Sigmoid colon (tissue), 7 donors: ENCODE measurements around the gene PHB1. TPM values are rescaled to one million over a fixed set of nuclear protein-coding genes. Genes with fewer than 3 reads are reported as not detected.
A peak's percentile ranks its signal among the peaks of the same experiment; 100 is the strongest.

Experiments
- DNase-seq: peaks from one replicate; pipeline ENCODE4 v3.0.0-alpha.2; 2019
- H3K27ac ChIP-seq, 4 donors: fragments of 200-600 bp; sonication (generic); one replicate each; pipeline ENCODE4 v1.5.1; 2016 to 2019; ENCODE audit warnings: mild to moderate bottlenecking in 1 of 4
- H3K27me3 ChIP-seq, 3 donors: fragments of 200-600 bp; sonication (generic); one replicate each; pipeline ENCODE4 v1.5.1; 2019; ENCODE audit warnings: mild to moderate bottlenecking in 1 of 3
- H3K36me3 ChIP-seq, 4 donors: fragments of 200-600 bp; sonication (generic); one replicate each; pipeline ENCODE4 v1.5.1; 2016 to 2019
- H3K4me1 ChIP-seq, 4 donors: fragments of 200-600 bp; sonication (generic); one replicate each; pipeline ENCODE4 v1.5.1; 2017 to 2019
- H3K4me3 ChIP-seq, 4 donors: fragments of 200-600 bp; sonication (generic); one replicate each; pipeline ENCODE4 v1.5.1; 2017 to 2019; ENCODE audit warnings: mild to moderate bottlenecking in 2 of 4, moderate library complexity in 1 of 4
- H3K9me3 ChIP-seq, 4 donors: fragments of 200-600 bp in 3 of 4; sonication (generic) in 3 of 4; one replicate each; pipeline versions ENCODE4 v1.5.1 to v1.6.1; 2013 to 2019
- CTCF ChIP-seq, 4 experiments: fragments of 450-650 bp in 3 of 4; fragments of 200-600 bp in 1 of 4; IDR thresholded peaks; one replicate each; pipeline ENCODE4 v1.5.1; 2016 to 2019; ENCODE audit warnings: antibody characterized with exemption in 4 of 4, mild to moderate bottlenecking in 3 of 4, moderate library complexity in 2 of 4
- EP300 ChIP-seq, 4 donors: sonication (generic); formaldehyde crosslinking; IDR thresholded peaks; one replicate each; pipeline ENCODE4 v1.6.1; 2017; ENCODE audit warnings: antibody characterized with exemption in 4 of 4
- POLR2A ChIP-seq, 2 donors: fragments of 450-650 bp; IDR thresholded peaks; one replicate each; pipeline ENCODE4 v1.6.1; 2016; ENCODE audit warnings: antibody characterized with exemption in 2 of 2, mild to moderate bottlenecking in 2 of 2, moderate library complexity in 2 of 2
- POLR2AphosphoS5 ChIP-seq, 4 donors: sonication (generic); formaldehyde crosslinking; IDR thresholded peaks; one replicate each; pipeline ENCODE4 v1.6.1; 2017; ENCODE audit warnings: antibody characterized with exemption in 4 of 4
- WGBS, 2 donors: extraction: QIAGEN DNeasy Blood & Tissue Kit; methylation state at CpG; one replicate each; pipeline ENCODE4 v1.1.7; 2013; 5-methylcytosine and 5-hydroxymethylcytosine counted together
- intact Hi-C: fragments of 100-400 bp; cut with DNase I; formaldehyde crosslinking; loops from one replicate; pipeline ENCODE4 v1.15.1; 2023
- polyA plus RNA-seq, 3 donors: library from polyadenylated mRNA; stranded (reverse); fragments of 200-250 nt; gene quantifications; one replicate each; pipeline ENCODE4 v1.2.3, GENCODE V29; 2013
- total RNA-seq, 4 donors: library from RNA; depleted of rRNA; stranded (reverse); fragments of >200 nt; gene quantifications; one replicate each; pipeline ENCODE4 v1.1.0, GENCODE V29; 2016
- donor health status: healthy with polysubstance abuse.
- donor health status: Bipolar disorder and iron deficiency.
- donor health status: healthy.

PHB1 gene
- total and polyA plus RNA-seq, 7 donors, result 70.9 to 279 (median 105) TPM

GRCh38 chr17:49414271-49414621 is 436 bp downstream of the PHB1 start:
- peaks cover 5 to 39% (median 20%) of the 10 kb centered on the region in 4 donors for H3K36me3 ChIP-seq
- H3K27ac ChIP-seq, result peak overlapping the region; percentile 62 to 71 (median 68)
- no peak for TF ChIP-seq EP300 (IDR thresholded peaks at IDR 0.05)
- TF ChIP-seq POLR2A (IDR thresholded peaks at IDR 0.05), result no peak
- no peak for TF ChIP-seq POLR2AphosphoS5 (IDR thresholded peaks at IDR 0.05)
- TF ChIP-seq CTCF (IDR thresholded peaks at IDR 0.05), result no peak
- no peaks in the 10 kb centered on the region for H3K9me3 ChIP-seq
- H3K4me3 ChIP-seq, result peak overlapping the region; percentile 63 to 94 (median 78)
- 1% methylated on average over 10 of the region's 10 CpGs for WGBS, 2 donors
- intact Hi-C loops, result loop anchor here (10.0 kb wide), 2 partner anchors 219 to 281 kb away; no protein-coding TSS in a partner anchor
- no peaks in the 10 kb centered on the region for H3K27me3 ChIP-seq
- no peak for DNase-seq
- H3K4me1 ChIP-seq, result peaks cover 0 to 20% (median 16%) of the 10 kb centered on the region in 4 donors

- DNase-seq, result peak; percentile 48
- no peak for TF ChIP-seq POLR2AphosphoS5 (IDR thresholded peaks at IDR 0.05)
- no peak for TF ChIP-seq EP300 (IDR thresholded peaks at IDR 0.05)
- no peak for TF ChIP-seq CTCF (IDR thresholded peaks at IDR 0.05)
- TF ChIP-seq POLR2A (IDR thresholded peaks at IDR 0.05), result no peak
- no peak overlapping the region for H3K4me3 ChIP-seq
- H3K9me3 ChIP-seq, result no peaks in the 10 kb centered on the region
- WGBS, 2 donors, result 41 to 64% methylated on average over 14 of the region's 14 CpGs
- no peaks in the 10 kb centered on the region for H3K27me3 ChIP-seq
- no peak overlapping the region for H3K27ac ChIP-seq
- peaks cover 0 to 17% (median 14%) of the 10 kb centered on the region in 4 donors for H3K4me1 ChIP-seq
- peaks cover 24 to 91% (median 59%) of the 10 kb centered on the region in 4 donors for H3K36me3 ChIP-seq
- intact Hi-C loops, result loop anchor here (5.0 kb wide), 1 partner anchor 148 kb away; no protein-coding TSS in a partner anchor
These were observed 5.6 kb downstream of the PHB1 start for GRCh38 chr17:49409066-49409465.

- H3K4me3 ChIP-seq, result no peak overlapping the region
- DNase-seq, result peak; percentile 87
- H3K27ac ChIP-seq, result peak overlapping the region in 1 of 4 donors; percentile 26
- H3K27me3 ChIP-seq, result no peaks in the 10 kb centered on the region
- TF ChIP-seq EP300 (IDR thresholded peaks at IDR 0.05), result no peak
- peak in 3 of 4 experiments; percentile 28 to 54 (median 36) for TF ChIP-seq CTCF (IDR thresholded peaks at IDR 0.05)
- TF ChIP-seq POLR2AphosphoS5 (IDR thresholded peaks at IDR 0.05), result peak in 1 of 4 donors; percentile 34
- intact Hi-C loops, result loop anchor here (5.0 kb wide), 1 partner anchor 149 kb away; no protein-coding TSS in a partner anchor
- H3K36me3 ChIP-seq, result peaks cover 26 to 96% (median 60%) of the 10 kb centered on the region in 4 donors
- no peaks in the 10 kb centered on the region for H3K9me3 ChIP-seq
- peaks cover 0 to 10% (median 8%) of the 10 kb centered on the region in 4 donors for H3K4me1 ChIP-seq
- 3 to 17% methylated on average over 9 of the region's 9 CpGs for WGBS, 2 donors
These were observed 6.6 kb downstream of the PHB1 start for GRCh38 chr17:49407981-49408501.

DNA sequence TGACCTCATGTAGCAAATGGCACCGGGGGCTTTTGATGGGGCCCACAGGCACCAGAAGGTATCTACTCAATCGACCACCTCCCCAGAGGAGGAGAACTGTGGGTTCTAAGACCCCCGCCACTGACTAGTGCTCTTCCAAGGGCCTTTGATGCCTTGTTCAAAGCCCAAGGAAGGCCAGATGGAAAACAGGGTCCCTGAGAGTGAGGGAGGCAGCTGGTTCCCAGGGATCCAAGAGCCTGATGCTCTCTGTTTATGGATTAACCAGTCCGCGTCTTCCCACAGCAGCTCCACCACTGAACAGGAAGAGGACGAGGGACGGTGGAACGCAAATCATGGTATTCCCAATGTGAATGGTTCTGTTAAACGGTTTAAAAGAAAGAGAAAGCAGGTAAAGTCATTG is 7.6 kb downstream of the PHB1 start:
- Histone ChIP-seq H3K27me3 (no peaks in the 10 kb centered on the region), H3K36me3 (peaks cover 21 to 86% (median 56%) of the 10 kb centered on the region in 4 donors), H3K9me3 (no peaks in the 10 kb centered on the region), H3K27ac (no peak overlapping the region), H3K4me3 (no peak overlapping the region), H3K4me1 (peaks cover 0 to 10% (median 8%) of the 10 kb centered on the region in 4 donors)
- TF ChIP-seq POLR2AphosphoS5 (IDR thresholded peaks at IDR 0.05) (no peak), EP300 (IDR thresholded peaks at IDR 0.05) (no peak), CTCF (IDR thresholded peaks at IDR 0.05) (no peak), POLR2A (IDR thresholded peaks at IDR 0.05) (no peak)
- DNase-seq, result no peak
- 91 to 96% methylated on average over 9 of the region's 9 CpGs for WGBS, 2 donors
- intact Hi-C loops, result loop anchor here (5.0 kb wide), 1 partner anchor 150 kb away; no protein-coding TSS in a partner anchor
